ENCODE data around the gene THEMIS2. TPM values are rescaled to one million over a fixed set of nuclear protein-coding genes. Genes with fewer than 3 reads are reported as not detected.

The THEMIS2 gene
- total and polyA plus RNA-seq, 12 donors: 1.9 to 58.0 (median 19.0) TPM

DNA sequence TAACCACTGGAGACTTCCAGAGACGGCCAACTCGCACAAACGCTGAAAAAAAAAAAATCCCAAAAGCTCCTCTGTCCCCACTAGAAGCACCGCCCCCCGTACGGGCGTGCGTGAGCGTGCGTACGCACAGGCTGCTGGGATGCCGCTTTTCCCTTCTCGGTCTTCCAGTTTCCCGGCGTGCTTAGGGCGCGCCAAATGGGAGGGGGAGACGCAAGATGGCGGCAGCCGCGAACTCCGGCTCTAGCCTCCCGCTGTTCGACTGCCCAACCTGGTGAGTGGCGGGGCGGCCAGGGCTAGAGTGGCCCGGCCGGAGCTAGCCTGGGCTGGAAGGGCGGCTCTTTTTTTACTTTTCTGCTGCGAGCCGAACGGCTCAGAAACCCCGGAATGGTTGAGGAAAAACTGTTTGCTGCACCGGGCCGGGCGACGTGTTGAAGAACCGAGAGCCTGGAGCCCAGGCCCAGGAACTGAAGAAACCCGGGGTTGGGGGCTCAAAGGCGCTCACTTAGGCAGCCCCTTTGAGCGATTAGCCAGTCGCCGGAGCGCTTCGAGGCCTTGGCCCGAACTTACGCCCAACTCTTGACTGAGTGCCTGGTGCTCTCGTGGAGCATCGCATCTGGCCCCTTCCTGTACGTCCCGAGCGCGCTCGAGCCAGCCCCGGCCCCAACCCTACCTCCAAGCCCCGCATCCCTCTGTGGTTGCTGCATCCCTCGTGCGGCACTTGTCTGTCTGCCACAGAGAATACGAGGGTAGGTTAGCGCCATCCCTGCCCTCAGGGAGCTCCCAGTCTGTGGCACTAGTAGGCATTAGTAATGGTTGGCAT, 41.5 kb upstream of the THEMIS2 start, which contains the start of gene PPP1R8:
Gene PPP1R8, plus strand, starts transcription at position 162 of the 820 bp plus-strand sequence. Its CDS starts 54 bp downstream, at position 216.
- WGBS, 4 donors: 0% methylated on average over 24 to 60 of the region's 60 CpGs
- no peaks in the 10 kb centered on the region for H3K9me3 ChIP-seq (replicated peaks in 1 of 3)
- DNase-seq: peak; percentile 92 to 96 (median 94)
- H3K4me1 ChIP-seq (replicated peaks in 1 of 2): peaks cover 4 to 15% of the 10 kb centered on the region in 2 donors
- TF ChIP-seq, protein P1, sequence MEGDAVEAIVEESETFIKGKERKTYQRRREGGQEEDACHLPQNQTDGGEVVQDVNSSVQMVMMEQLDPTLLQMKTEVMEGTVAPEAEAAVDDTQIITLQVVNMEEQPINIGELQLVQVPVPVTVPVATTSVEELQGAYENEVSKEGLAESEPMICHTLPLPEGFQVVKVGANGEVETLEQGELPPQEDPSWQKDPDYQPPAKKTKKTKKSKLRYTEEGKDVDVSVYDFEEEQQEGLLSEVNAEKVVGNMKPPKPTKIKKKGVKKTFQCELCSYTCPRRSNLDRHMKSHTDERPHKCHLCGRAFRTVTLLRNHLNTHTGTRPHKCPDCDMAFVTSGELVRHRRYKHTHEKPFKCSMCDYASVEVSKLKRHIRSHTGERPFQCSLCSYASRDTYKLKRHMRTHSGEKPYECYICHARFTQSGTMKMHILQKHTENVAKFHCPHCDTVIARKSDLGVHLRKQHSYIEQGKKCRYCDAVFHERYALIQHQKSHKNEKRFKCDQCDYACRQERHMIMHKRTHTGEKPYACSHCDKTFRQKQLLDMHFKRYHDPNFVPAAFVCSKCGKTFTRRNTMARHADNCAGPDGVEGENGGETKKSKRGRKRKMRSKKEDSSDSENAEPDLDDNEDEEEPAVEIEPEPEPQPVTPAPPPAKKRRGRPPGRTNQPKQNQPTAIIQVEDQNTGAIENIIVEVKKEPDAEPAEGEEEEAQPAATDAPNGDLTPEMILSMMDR (IDR thresholded peaks at IDR 0.05): no peak
- TF ChIP-seq POLR2A (IDR thresholded peaks at IDR 0.05): peak; percentile 27 to 81
- H3K4me3 ChIP-seq: peak within 1 kb of the TSS; percentile 64 to 96 (median 82)
- no peaks in the 10 kb centered on the region for H3K27me3 ChIP-seq
- peak within 1 kb of the TSS; percentile 77 to 93 (median 84) for H3K27ac ChIP-seq
- no peaks in the 10 kb centered on the region for H3K36me3 ChIP-seq (replicated peaks in 1 of 2)
- intact Hi-C loops (cut with DNase I): no loop called here

DNA sequence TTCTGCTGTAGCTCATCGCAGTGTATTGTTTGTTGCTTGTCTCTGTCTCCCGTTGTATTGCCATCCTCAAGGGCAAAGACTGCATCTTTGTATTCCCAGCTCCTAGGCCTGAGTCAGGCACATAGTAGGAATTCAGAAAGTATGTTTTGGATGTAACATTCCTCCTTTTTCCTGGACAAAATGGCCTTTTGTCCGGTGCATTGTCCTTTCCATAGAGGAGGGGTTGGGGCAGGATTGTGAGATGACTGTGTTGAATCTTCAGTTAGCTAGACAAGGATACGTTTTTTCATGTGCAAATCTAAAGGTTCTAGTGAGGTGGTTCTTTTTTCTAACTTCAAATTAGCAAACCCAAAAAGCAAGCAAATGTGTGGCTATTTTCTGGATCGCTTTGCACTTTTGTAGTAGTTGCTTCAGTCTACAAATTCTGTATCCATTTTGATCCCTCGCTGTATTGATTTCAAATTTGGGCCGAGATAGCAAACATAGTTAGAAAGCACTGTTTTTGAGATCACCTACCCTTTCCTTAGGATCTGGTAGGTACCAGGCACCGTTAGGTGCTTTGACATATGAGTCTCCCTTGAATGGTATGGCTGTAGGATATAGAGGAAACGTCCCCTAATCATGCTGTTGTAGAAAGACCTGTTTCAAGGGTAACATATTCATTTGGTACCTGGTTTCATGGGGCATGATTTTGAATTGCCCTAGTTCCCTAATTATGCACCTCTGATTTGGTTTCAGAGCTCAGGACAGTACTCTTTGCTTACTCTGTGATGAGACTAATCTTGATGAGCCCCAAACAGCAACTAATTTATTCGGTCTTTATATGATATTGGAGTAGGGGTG, 40.6 kb upstream of the THEMIS2 start:
- no peaks in the 10 kb centered on the region for H3K9me3 ChIP-seq (replicated peaks in 1 of 3)
- WGBS, 4 donors: 49 to 53% (median 50%) methylated on average over 10 of the region's 10 CpGs

GRCh38 chr1:27832762-27833161, 39.6 kb upstream of the THEMIS2 start:
- H3K9me3 ChIP-seq (replicated peaks in 1 of 3): no peaks in the 10 kb centered on the region
- no peaks in the 10 kb centered on the region for H3K27me3 ChIP-seq
- peaks cover 4 to 15% of the 10 kb centered on the region in 2 donors for H3K4me1 ChIP-seq (replicated peaks in 1 of 2)
- no peak for TF ChIP-seq POLR2A (IDR thresholded peaks at IDR 0.05)
- TF ChIP-seq, protein P1 (IDR thresholded peaks at IDR 0.05): no peak
- DNase-seq: no peak
- H3K27ac ChIP-seq: no peak overlapping the region
- H3K36me3 ChIP-seq (replicated peaks in 1 of 2): no peaks in the 10 kb centered on the region
- intact Hi-C loops (cut with DNase I): no loop called here
- H3K4me3 ChIP-seq: no peak overlapping the region
- WGBS, 4 donors: 85 to 94% (median 87%) methylated on average over 2 of the region's 2 CpGs

More for the DNA sequence above, 40.6 kb upstream of the THEMIS2 start:
- DNase-seq: no peak
- H3K4me1 ChIP-seq (replicated peaks in 1 of 2): peaks cover 4 to 15% of the 10 kb centered on the region in 2 donors
- TF ChIP-seq, protein P1 (IDR thresholded peaks at IDR 0.05): no peak
- peak overlapping the region; percentile 64 to 96 (median 82) for H3K4me3 ChIP-seq
- H3K27me3 ChIP-seq: no peaks in the 10 kb centered on the region
- H3K27ac ChIP-seq: no peak overlapping the region
- intact Hi-C loops (cut with DNase I): no loop called here
- no peaks in the 10 kb centered on the region for H3K36me3 ChIP-seq (replicated peaks in 1 of 2)

DNA sequence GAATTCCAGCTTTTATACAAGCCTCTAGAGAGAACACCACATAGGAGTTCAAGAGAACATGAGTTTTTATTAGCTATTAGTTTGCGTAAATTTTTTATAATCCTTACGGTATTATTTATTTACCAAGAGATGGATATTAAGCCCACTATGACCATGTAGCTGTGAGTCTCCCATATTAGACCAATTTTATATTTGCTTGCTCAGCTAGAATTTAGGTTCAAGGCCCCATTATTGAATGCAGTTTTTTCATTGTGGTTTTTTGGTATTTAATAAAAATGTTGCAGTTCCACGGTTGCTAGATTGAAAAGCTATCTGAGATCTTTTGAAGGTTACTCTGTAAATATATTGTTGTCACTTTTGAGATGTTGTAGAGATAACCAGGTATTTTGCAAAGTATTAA, 38.9 kb upstream of the THEMIS2 start:
- whole genome bisulfite sequencing, 4 donors: 81 to 91% (median 88%) methylated on average over 3 of the region's 3 CpGs
- no peaks in the 10 kb centered on the region for H3K36me3 ChIP-seq (replicated peaks in 1 of 2)
- H3K9me3 ChIP-seq (replicated peaks in 1 of 3): no peaks in the 10 kb centered on the region
- no peak for TF ChIP-seq POLR2A (IDR thresholded peaks at IDR 0.05)
- H3K27ac ChIP-seq: no peak overlapping the region
- H3K4me1 ChIP-seq (replicated peaks in 1 of 2): peaks cover 4 to 15% of the 10 kb centered on the region in 2 donors
- intact Hi-C loops (cut with DNase I): no loop called here
- H3K27me3 ChIP-seq: no peaks in the 10 kb centered on the region
- H3K4me3 ChIP-seq: no peak overlapping the region
- DNase-seq: no peak
